Measurements from ENCODE around the gene TFF2.

The TFF2 gene

DNA sequence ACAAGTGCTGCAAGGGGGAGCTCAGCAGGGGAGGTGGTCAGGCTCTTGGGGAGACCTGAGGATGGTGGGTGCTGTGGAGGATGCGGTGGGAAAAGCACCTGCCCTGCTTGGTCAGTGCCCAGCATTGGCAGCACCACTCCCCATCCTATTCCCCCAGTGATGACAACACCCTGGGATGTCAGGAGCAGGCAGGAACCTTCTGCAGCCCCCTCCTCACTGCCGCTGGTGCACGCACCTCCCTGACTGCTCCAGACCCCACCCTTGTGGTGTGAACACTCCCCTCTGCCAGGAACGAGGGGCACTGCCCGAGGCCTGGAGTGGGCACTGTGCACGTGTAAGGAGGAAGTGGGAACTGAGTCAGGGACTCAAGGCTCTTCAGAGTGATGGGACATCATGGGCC, 32.5 kb upstream of the TFF2 start:
- no peak for DNase-seq

DNA sequence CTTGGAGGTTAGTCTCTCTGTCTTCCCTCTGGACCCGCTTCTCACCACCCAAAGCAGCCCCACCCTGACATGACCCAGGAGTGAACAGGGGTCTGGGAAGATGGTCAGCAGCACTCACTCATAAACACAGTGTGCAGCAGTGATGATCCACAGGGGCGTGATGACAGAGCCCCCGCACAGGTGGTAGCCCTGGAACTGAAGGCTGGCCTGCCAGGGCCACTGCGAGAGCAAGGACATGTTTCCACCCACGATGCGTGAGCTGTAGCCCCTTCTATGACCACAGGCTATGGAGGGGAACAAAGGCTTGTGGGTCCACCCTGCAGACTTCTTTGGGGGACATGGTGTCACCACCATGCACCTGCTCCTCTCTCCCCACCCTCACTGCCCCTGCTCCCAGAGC, 32.1 kb upstream of the TFF2 start:
- no peak for DNase-seq

DNA sequence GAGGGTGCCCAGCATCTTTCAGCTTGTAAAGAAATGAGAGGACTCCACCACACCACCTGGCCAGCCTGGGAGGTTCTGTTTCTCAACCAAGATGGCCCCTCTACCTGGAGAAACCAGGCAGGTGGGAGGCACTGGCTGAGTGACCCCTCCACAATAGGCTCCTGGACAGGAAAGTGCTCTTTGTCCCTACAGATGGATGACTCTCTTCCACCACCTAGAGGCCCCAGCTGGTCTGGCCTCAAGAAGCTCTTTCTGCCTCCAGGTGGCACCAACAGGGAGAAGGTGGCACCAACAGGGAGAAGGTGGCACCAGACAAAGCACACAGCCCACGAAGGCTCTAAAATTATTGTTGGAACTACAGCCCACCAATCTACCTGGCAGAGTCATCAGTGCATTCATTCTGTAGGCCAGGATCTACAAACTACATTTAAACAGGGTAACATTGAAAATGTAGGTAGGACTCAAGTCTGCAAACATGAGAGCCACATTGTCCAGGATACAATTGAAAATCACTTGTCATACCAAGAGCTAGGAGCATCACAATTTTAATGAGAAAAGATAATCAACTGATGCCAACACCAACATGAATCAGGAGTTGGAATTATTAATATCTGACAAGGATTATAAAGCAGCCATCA, 30.7 kb upstream of the TFF2 start:
- no peak for DNase-seq

DNA sequence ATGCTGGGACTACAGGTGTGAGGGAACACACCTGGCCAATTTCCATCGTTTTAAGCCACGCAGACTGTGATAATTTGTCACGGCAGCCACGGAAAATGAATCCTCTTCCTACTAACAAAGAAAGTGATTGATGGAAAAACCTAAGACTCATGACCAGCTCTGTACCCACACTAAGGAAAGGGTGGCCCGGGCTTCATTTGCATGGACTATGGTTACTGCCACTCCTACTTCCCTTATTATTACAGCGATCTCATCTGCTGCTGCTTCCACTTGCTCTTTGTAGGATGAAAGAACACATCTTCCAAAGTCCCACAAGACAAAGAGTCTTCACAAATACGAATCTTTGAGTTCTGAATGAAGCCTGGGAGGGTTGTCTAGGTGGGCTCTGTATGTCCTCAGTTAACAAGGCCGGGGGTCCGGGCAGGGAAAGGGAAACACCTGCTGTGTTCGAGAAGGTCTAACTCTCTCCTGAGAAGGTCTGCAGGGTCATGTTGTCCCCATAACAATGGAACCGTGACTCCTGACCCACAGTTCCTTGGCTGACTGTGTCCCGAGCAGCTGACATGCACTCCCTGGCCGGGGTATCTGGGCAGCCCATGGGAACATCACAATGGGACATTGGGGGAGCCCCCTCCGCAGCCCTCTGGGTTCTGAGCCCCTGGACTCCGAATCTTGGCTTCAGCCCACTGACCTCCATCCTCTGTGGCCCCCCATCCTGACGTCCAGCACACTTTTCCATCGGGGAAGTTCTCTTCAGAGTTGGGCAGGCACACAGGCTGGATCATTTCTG, 28.8 kb upstream of the TFF2 start:
- DNase-seq: no peak

DNA sequence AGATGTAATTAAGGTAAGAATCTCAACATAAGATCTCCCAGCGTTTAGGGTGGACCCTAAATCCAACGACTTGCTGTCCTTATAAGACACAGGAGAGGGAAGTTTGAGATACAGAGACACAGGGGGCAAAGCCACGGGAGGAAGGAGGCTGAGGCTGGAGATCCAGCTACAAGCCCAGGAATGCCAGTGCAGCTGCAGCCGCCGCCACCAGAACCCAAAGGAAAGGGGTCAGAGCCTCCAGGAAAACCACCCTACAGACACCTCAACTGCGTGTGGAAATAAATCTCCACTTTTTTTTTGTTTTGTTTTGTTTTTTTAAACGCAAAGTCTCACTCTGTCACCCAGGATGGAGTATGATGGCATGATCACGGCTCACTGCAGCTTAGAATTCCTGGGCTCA, 27.6 kb upstream of the TFF2 start:
- DNase-seq: no peak

DNA sequence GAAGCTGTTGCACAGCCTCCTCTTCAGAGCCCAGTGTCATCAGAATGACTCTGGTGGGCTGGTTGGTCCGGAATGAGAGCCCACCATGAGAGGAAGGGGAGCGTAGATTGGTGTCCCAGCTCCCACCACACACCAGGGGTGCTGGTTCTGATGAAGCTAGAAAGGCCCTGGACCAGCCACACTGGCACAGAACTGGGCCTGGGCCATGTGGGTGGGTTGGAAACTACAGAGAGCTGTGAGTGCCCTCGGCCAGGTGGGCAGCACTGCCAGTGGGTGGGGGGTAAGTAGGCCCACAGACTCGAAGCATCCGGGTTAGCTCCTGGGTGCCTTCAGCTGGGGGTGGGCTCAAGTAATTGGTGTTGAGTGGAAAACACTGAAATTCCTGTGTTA, 27.2 kb upstream of the TFF2 start:
- DNase-seq: no peak

DNA sequence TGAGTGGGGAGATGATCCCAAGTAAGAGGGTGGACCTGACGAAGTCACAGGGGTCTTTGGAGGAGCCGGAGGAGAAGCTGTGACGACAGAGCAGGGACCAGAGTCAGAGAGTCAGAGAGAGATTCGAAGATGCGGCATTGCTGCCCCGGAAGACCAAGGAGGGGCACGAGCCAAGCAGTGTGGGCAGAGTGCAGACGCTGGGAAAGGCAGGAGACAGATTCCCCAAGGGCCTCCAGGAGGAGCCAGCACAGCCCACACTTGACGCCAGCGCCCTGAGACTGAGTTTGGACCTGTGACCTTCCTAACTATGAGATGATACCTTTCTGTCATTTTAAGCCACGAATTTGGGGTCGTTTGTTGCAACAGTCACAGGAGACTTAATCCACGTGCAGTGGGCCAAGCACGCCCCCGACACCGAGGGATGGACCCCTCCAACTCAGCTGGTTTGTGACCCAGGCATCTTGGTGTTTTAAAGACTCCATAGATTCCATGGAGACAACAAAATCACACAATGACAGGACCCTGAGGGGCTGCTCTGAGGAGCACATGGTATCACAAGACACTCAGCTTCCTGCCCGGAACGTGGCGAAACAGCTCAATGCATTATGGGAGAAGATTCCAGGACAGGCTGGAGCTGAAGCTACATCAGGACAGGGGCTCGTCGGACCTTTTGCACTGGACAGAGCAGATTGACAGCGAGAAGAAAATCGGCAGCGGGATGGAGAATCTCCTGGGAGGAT, 26.6 kb upstream of the TFF2 start:
- DNase-seq: no peak

DNA sequence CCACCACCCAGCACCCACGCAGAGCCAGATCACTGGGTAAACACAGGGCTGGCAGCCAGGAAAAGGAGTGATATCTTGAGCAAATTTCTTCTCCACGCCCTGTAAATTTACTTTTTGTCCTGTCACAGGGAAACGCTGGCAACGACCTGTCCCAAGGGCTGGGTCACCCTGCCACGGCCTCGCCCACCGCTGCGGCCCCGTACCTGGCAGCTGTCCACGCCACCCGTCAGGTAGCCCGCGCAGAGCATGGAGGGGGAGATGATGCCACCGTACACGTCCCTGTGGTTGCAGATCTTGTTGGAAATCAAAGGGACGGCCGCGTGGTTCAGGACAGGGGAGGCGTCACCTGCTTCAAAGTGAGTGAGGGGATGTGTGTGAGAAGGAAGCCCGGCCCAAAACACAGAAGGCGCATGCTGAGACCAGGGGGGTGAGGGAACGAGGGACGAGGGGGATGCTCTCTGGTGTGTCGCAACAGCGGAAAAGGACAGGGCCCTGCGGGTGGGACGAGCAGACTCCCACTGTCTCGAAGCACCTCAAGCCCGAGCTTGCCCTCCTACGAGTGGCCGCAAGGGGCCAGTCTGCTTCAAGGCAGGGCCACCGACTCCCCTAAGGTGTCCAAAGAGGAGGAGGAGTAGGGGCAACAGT, 25.7 kb upstream of the TFF2 start:
- no peak for DNase-seq

DNA sequence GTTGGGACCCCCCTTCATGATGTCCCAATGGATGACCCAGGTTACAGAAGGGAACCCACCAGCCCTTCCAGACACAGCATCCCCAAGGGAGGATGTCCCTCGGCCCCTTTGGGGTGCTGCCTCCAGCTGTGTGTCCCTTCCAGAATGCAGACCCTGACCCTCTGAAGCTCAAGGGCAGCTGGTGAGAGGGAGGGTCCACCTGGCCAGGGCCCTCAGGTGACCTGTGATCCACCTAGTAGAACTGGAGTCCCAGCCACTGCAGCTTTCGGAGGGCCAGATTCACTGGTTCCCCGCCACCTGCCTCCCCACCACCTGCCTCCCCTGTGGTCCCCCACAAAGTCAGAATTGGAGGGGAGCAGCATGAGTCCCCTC, 25.2 kb upstream of the TFF2 start:
- DNase-seq: no peak

DNA sequence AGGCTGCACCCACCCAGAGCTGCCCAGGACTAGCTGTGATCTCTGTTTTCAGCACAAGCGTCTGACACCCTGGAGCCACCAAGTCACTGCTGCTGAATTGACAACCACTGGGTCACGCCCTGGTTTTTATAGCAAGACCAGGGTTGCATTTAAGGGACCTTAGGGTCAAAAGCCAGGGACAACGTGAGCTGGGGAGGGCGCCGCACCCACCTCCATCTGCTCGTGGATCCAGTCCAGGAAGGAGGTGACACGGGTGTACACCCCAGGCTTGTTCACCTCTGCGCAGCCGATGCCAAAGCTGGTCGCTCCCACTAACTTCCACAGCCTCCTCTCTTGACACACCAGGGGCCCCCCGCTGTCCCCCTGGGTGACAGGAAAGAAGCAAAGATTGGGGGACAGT, 24.7 kb upstream of the TFF2 start:
- no peak for DNase-seq

DNA sequence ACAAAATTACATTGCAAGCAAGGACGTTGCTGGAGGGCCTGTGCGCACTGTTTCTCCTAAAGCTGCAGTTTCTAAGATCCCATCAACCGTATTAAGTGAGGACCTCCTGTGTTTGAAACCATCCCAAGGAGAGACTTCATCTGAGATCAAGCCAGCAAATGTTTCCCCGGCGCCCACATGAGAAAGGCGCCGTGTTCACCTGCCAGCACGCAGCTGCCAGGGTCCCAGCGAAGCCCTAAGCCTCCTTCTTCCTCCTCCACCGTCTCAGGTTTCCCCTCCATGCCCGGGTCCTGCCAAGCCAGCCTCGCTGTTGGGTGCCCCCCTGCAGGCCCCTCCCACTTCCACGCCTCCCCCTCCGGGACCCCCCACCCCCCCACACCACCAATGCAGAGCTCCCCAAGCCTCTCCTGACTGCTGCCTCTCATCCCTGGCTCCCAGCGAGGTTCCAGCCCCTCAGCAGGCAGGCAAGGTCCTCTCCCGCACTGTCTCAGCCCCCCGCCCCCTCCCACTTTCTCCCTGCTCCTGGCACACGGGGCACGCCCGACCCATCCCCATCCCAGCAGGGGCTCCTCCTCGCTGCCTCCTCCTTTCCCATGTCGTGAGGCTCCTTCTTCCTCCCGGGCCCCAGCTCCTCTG, 24.2 kb upstream of the TFF2 start:
- DNase-seq: no peak

DNA sequence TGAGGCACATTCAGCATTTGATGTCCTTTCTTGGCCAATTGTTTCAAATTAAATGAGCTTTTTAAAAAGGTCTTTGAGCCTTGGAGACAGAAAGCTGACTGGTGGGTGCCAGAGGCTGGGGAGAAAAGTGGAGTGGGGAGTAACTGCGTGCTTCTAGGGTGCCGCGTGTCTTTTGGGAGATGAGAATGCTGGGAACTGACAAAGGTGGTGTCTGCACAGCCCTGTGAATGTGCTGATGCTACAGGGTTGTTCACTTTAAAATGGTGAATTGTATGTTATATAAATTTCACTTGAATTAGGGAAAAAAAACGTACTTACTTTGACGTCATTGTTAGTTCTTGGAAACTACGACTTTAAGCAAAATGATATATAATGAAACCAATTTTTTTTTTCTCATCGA, 23.7 kb upstream of the TFF2 start:
- no peak for DNase-seq

DNA sequence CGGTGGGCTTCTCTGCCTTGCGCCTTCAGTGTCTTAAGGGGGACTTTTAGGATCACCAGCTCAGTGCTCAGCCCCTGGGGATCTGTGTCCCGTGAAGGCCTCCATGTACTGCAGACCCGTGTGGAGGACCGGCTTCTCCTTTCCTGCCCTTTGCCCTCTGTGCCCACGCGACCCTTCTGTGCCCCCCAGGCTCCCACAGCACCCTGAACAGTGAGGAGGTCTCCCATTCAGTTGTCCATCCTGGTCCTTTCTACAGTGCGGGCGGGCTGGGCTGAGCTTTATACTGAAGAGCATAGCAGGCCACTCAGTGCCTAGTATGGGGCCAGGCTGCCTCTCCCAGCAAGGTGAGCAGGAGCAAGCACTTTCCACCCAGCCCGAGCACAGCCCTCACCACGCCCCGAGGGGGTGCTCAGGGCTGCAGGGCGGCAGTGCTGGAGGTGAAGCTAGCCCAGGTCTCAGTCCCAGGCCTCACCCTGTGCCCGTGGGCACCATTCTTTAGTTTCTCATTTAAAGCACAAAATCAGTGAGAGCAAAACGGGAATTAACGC, 23.2 kb upstream of the TFF2 start:
- no peak for DNase-seq

DNA sequence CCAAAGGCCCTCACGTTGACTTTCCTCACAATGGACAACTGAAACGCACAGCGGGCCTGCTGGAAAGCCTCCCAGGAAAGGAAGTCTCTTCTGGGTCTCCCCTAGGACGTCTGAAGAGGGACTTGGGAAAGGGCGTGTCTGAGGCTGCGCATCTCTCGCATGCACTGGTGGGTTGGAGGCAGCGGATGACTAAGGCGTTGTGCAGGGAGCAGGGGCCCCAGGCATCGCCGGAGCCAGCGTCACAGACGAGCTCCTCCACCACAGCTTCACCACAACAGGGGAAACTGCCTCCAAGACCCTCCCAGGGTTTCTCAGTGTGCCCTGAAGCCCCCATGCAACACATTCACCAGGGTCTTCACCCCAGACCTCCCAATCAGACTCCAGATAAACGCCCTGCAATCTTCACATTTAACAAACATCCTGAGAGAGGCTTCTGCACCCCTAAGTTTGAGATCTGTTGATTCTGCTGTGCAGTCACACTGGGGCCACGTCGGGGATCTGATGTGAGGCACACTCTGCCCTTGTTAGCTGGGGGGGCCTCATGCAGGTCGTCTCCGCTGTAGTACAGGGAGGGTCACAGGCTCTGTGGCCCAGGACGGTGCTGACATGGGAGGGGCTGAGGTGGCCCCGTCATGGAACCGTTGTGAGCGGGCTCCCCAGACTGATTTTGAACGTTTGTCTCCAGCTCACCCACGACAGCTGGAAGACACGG, 22.6 kb upstream of the TFF2 start:
- no peak for DNase-seq

DNA sequence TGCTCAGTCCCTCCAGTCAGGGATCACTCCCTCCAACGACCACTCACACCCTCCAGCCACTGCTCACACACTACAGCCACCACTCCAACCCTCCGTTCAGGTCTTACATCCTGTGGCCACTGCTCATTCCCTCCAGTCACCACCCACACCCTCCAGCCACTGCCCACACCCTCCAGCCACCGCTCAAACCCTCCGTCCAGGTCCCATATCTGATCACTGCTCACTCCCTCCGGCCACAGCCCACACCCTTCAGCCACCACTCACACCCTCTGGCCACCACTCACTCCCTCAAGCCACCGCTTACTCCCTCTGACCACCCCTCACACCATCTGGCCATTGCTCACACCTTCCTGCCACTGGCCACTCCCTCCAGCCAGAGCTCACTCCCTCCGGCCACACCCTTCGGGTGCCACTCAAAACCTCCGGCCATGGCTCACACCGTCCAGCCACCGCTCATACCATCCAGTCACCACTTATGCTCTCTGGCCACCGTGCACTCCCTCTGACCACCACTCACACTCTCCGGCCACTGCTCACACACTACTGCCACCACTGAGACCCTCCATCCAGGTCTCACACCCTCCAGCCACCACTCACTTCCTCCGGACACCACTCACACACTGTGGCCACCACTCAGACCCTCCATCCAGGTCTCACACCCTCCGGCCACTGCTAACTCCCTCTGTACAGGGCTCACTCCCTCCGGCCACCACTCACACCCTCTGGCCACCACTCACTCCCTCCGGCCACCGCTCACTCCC, 20.3 kb upstream of the TFF2 start:
- no peak for DNase-seq

DNA sequence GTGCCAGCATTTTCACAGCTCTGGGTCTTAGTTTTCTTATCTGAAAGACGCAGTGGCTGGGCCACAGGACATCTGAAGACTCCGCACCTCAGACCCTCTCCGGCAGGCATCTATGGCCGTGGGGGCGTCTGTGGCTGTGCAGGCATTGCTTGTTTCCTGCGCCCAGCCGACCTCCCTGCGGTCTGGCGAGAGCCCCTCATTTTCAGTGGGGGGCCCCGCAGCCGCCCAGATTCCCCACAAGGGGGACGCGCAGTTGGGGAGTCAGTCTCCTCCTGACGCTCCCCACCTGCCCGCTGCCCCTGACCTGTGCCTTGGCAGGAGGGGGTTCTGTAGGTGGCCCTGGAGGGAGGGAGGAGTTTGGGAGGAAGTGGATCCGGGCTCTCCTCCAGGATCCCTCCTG, 19.0 kb upstream of the TFF2 start:
- DNase-seq: no peak

DNA sequence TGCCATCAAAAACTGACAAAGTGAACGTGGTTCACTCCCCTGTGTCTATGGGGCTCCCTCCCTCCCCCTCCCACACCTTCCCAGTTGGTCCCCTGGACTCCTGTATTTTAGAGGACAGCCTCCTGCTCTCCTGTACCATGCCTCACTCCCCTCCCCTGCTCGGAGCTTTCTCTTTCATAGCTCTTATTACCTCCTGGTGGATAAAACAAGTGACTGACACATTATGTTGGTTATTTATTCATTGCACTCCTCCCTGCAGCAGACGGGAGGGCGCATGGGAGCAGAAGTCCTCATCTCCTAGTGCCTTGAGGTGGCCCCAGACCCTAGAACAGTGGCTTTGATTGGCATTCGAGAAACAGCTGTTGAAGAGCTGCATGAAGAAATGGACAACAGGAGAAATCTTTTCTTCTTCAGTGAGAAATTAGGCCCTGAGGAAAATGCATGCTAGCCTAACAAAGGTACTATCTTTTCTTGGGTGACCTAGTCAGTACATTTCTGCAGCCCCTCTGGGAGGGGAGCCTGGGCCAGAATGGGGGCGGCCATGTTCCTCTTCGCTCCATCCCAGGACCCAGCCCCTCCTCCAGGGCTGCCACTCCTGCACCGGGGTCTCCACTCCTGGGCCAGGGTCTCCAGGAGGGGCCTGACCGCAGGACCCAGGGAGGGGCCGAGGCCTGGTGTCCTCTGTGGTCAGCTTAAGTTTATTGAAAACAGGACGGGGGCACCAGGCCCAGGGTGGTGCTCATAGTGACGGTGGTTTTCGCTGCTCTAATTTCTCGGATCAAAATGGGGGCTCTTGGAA, 16.8 kb upstream of the TFF2 start:
- DNase-seq: no peak

DNA sequence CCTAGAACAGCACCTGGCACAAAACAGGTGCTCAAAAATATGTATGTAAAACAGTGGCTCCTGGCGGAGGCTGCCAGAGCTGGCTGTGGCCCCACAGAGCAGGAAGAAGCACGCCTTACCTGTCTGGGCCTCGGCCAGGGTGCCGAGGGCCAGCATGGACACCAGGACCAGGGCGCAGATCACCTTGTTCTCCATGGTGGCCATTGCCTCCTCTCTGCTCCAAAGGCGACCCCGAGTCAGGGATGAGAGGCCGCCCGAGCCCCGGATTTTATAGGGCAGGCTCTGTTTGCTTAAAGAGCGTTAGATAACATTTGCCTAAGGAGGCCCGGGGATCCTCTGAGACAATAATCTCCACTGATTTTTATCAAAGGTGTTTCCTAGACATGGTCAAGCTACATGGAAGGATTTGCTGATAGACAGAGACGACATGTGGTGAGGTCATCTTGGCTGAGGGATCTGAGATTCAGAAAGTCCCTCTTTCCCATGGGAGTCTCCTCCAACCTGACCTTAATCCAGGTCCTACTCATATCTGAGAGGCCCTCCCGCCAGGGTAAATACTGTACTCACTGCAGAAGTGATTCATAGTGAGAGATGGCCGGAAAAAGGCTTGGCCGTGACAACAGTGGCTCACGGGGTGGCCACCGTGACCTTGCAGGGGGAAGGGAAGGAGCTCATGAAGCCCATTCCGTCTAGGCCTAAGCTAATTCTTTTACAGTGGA, 15.7 kb upstream of the TFF2 start, which contains the start of gene TFF1:
TSS of gene TFF1 (minus strand) at position 244 of the 719 bp plus-strand sequence. CDS start at position 204, 40 bp downstream.
- DNase-seq: no peak

DNA sequence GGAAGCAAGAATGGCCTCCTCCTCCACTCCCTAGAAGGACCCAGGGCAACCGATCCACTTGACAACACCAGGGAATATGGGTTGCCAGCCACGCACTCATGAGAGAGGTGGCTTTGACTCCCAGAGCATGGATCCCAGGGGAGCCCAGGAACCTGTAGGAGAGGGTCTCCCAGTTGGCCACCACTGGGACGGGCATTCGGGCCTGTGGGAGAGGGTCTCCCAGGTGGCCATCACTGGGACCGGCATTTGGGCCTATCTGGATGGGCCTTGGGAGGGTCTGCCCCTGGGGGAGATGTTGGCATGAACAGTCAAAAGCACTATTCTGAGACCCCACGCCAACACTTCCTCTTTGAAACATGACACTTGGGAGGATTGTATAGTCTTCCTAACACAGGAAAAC, 15.0 kb upstream of the TFF2 start:
- no peak for DNase-seq

Measured in NCI-H1436 (cell line).